Caco-2 (cell line): ENCODE results near the gene LRRC4C. TPM values are rescaled to one million over a fixed set of nuclear protein-coding genes. Genes with fewer than 3 reads are reported as not detected.

Experiments used
- BruUV-seq: library from RNA; stranded (reverse); fragments of 400-500 nt; replicated peaks from 2 replicates; lab custom pipeline; 2021; lab: Mats Ljungman, UMichigan
- CTCF ChIA-PET: fragments of 300-600 bp; sonication (Branson Sonifier 250); formaldehyde crosslinking; loops from one replicate; lab custom pipeline; 2022; ENCODE audit warnings: antibody characterized with exemption; lab: Charles Lee
- POLR2A ChIA-PET: fragments of 300-600 bp; sonication (Branson Sonifier 250); formaldehyde crosslinking; loops from one replicate; lab custom pipeline; 2022; ENCODE audit warnings: antibody characterized with exemption; lab: Charles Lee
- DNase-seq, 2 experiments: peaks; one replicate each; pipeline versions ENCODE4 v3.0.0 to v3.0.0-alpha.2; 2020 to 2022
- H3K27me3 ChIP-seq: replicated peaks from 2 replicates; pipeline ENCODE4 v1.6.0; 2011; ENCODE audit warnings: low read length; ENCODE audit not compliant: control insufficient read depth, insufficient read depth
- H3K36me3 ChIP-seq: 2 replicates; pipeline ENCODE4 v1.5.1; 2011; ENCODE audit warnings: low read length; ENCODE audit not compliant: control insufficient read depth, insufficient read depth
- H3K4me1 ChIP-seq: fragments of 250-450 bp; sonication (Bioruptor Pico); 2 replicates; pipeline ENCODE4 v1.5.1; 2020; ENCODE audit warnings: mild to moderate bottlenecking
- H3K4me3 ChIP-seq: 2 replicates; pipeline ENCODE4 v1.5.1; 2011; ENCODE audit warnings: low read depth, mild to moderate bottlenecking, control low read depth, low read length
- H3K9me3 ChIP-seq: fragments of 250-450 bp; sonication (Bioruptor Pico); 2 replicates; pipeline ENCODE4 v1.5.1; 2020; ENCODE audit warnings: mild to moderate bottlenecking, moderate library complexity
- H3K27ac Mint-ChIP-seq: one replicate; pipeline ENCODE4 v1.8.0; 2022; ENCODE audit warnings: mixed read lengths; ENCODE audit not compliant: unreplicated experiment
- H3K27me3 Mint-ChIP-seq: one replicate; pipeline ENCODE4 v1.8.0; 2022; ENCODE audit warnings: mixed read lengths; ENCODE audit not compliant: insufficient read depth, unreplicated experiment
- H3K36me3 Mint-ChIP-seq: one replicate; pipeline ENCODE4 v1.8.0; 2022; ENCODE audit warnings: mild to moderate bottlenecking, mixed read lengths; ENCODE audit not compliant: insufficient read depth, unreplicated experiment
- H3K4me1 Mint-ChIP-seq: one replicate; pipeline ENCODE4 v1.8.0; 2022; ENCODE audit warnings: low read depth, mixed read lengths; ENCODE audit not compliant: unreplicated experiment
- H3K4me3 Mint-ChIP-seq: one replicate; pipeline ENCODE4 v1.8.0; 2022; ENCODE audit warnings: mild to moderate bottlenecking, moderate library complexity, mixed read lengths; ENCODE audit not compliant: unreplicated experiment
- H3K9me3 Mint-ChIP-seq: one replicate; pipeline ENCODE4 v1.8.0; 2022; ENCODE audit warnings: mixed read lengths; ENCODE audit not compliant: unreplicated experiment
- intact Hi-C: fragments of 100-400 bp; cut with micrococcal nuclease; formaldehyde crosslinking; loops from one replicate; pipeline ENCODE4 v1.10.0; 2022; ENCODE audit not compliant: unreplicated experiment
- total RNA-seq: library from RNA; stranded (reverse); gene quantifications from 2 replicates; pipeline ENCODE4 v1.2.3, GENCODE V29; 2022
- TF ChIP-seq, protein P1 (sequence below), 2 experiments: fragments of 200-600 bp in 1 of 2; IDR thresholded peaks; 1 replicate in 1 of 2; 2 replicates in 1 of 2; pipeline versions ENCODE4 v1.5.1 to v1.8.0; 2011 to 2022; ENCODE audit warnings: antibody characterized with exemption in 1 of 2, control low read depth in 1 of 2, inconsistent platforms in 1 of 2, low read depth in 1 of 2, low read length in 1 of 2, mild to moderate bottlenecking in 1 of 2, moderate library complexity in 1 of 2; ENCODE audit not compliant: insufficient read depth in 1 of 2, severe bottlenecking in 1 of 2, unreplicated experiment in 1 of 2

Gene LRRC4C
- total RNA-seq, 1 experiment from 2014 or later, result not detected

DNA sequence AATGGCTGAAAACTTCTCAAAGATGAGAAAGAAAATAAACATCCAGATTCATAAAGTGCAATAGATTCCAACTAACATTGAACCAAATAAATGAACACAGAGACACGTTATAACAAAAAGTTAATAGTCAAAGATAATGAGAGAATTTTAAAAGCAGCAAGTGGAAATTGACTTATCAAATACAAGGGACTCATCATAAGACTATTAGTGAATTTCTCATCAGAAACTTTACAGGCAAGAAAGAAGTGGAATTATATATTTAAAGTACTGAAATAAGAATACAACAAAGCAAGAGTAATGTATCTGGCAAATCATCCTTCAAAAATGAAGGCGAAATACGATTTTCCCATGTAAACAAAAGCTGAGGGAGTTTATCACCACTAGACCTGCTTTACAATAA is 852.7 kb downstream of the LRRC4C start:
- POLR2A ChIA-PET, result no interaction called here
- intact Hi-C loops, result no loop called here
- H3K9me3 ChIP-seq, result peaks cover 11% of the 10 kb centered on the region

DNA sequence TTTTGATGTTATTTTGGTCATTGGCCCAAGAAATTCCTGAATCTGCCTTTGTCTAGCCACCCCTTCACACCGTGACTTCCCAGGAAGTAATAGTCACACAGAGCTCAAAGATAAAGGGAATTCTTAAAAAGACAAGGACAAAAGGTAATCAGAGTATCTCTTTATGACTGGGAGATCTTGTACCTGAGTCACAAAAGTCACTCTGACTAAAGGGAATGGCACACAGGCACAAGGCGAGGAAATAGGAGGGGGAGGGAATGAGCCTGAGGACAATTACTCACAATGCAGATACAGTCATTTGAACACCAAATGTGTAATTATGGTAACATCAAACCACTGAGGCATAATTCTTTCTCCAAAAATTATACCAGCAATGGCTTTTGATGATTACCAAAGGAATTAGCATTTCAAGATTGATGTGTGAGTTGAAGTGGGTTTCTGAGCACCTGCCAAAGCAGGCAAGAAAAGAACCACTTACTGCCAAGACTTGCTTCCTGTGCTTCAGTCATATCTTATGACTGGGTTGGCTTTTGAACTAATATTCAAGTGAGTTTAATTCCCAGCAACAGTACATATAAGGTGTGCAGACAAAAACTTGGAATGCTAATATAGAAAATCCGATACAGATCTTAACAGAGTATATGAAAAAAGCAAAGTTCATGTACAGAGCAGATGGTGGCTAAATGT is 856.4 kb downstream of the LRRC4C start:
- no peaks in the 10 kb centered on the region for H3K27me3 Mint-ChIP-seq
- ChIA-PET POLR2A (no interaction called here), CTCF (no interaction called here)
- no peak for DNase-seq
- H3K36me3 Mint-ChIP-seq, result no peaks in the 10 kb centered on the region
- H3K4me3 Mint-ChIP-seq, result no peak overlapping the region
- intact Hi-C loops, result no loop called here
- Histone ChIP-seq H3K27me3 (no peaks in the 10 kb centered on the region), H3K4me1 (no peaks in the 10 kb centered on the region), H3K4me3 (no peak overlapping the region), H3K9me3 (peaks cover 11% of the 10 kb centered on the region), H3K36me3 (no peaks in the 10 kb centered on the region)
- no peaks in the 10 kb centered on the region for H3K4me1 Mint-ChIP-seq
- H3K9me3 Mint-ChIP-seq, result peaks cover 60% of the 10 kb centered on the region
- no TSS peak for BruUV-seq
- no peak overlapping the region for H3K27ac Mint-ChIP-seq
- TF ChIP-seq, protein P1, sequence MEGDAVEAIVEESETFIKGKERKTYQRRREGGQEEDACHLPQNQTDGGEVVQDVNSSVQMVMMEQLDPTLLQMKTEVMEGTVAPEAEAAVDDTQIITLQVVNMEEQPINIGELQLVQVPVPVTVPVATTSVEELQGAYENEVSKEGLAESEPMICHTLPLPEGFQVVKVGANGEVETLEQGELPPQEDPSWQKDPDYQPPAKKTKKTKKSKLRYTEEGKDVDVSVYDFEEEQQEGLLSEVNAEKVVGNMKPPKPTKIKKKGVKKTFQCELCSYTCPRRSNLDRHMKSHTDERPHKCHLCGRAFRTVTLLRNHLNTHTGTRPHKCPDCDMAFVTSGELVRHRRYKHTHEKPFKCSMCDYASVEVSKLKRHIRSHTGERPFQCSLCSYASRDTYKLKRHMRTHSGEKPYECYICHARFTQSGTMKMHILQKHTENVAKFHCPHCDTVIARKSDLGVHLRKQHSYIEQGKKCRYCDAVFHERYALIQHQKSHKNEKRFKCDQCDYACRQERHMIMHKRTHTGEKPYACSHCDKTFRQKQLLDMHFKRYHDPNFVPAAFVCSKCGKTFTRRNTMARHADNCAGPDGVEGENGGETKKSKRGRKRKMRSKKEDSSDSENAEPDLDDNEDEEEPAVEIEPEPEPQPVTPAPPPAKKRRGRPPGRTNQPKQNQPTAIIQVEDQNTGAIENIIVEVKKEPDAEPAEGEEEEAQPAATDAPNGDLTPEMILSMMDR (IDR thresholded peaks at IDR 0.05; ENCODE audit: insufficient read depth in 1 of 2, low read depth in 1 of 2, low read length in 1 of 2, severe bottlenecking in 1 of 2, unreplicated experiment in 1 of 2), result no peak

More for the DNA sequence above, 852.7 kb downstream of the LRRC4C start:
- H3K4me1 Mint-ChIP-seq, result no peaks in the 10 kb centered on the region
- Histone ChIP-seq H3K36me3 (no peaks in the 10 kb centered on the region), H3K27me3 (no peaks in the 10 kb centered on the region), H3K4me3 (no peak overlapping the region), H3K4me1 (no peaks in the 10 kb centered on the region)
- TF ChIP-seq, protein P1 (IDR thresholded peaks at IDR 0.05; ENCODE audit: insufficient read depth in 1 of 2, low read depth in 1 of 2, low read length in 1 of 2, severe bottlenecking in 1 of 2, unreplicated experiment in 1 of 2), result no peak
- no peak overlapping the region for H3K27ac Mint-ChIP-seq
- H3K9me3 Mint-ChIP-seq, result peaks cover 67% of the 10 kb centered on the region
- H3K4me3 Mint-ChIP-seq, result no peak overlapping the region
- no peak for DNase-seq
- no TSS peak for BruUV-seq
- no peaks in the 10 kb centered on the region for H3K36me3 Mint-ChIP-seq
- H3K27me3 Mint-ChIP-seq, result no peaks in the 10 kb centered on the region
- CTCF ChIA-PET, result no interaction called here

DNA sequence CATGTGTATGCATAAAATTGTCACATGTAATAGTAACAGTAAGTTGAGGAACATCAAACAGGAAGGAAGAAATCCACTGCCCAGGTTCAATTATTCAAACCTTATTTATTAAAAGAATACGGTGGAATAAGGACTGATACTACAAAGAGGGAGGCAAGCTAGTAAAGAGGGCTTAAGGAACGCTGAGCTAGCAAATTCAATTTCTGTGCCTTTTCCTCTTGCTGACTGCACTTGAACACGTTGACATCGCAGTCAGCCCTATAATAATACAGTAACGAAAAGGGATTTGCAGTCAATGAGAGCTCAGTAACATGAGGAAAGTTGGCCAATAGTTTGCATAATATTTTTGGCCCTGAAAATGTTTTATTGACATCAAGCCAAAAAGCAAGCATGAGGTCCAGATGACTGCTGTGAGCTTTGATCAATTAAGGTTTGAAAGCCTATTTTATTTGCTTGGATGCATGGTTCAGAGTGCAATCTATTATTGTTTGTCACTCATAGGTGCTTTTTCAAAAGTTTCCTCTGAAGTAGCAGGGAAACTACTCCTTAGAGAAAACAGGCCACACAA is 861.8 kb downstream of the LRRC4C start:
- H3K36me3 ChIP-seq, result no peaks in the 10 kb centered on the region
- CTCF ChIA-PET, result no interaction called here
- H3K9me3 ChIP-seq, result no peaks in the 10 kb centered on the region
- Mint-ChIP-seq H3K27ac (no peak overlapping the region), H3K27me3 (no peaks in the 10 kb centered on the region), H3K4me3 (no peak overlapping the region), H3K4me1 (no peaks in the 10 kb centered on the region), H3K36me3 (no peaks in the 10 kb centered on the region), H3K9me3 (peaks cover 17% of the 10 kb centered on the region)
- H3K27me3 ChIP-seq, result no peaks in the 10 kb centered on the region
- DNase-seq, result no peak
- H3K4me1 ChIP-seq, result no peaks in the 10 kb centered on the region
- H3K4me3 ChIP-seq, result no peak overlapping the region
- TF ChIP-seq, protein P1 (IDR thresholded peaks at IDR 0.05; ENCODE audit: insufficient read depth in 1 of 2, low read depth in 1 of 2, low read length in 1 of 2, severe bottlenecking in 1 of 2, unreplicated experiment in 1 of 2), result no peak
- no TSS peak for BruUV-seq
- intact Hi-C loops, result no loop called here
- POLR2A ChIA-PET, result no interaction called here
